ENCODE measurements around the gene CEACAM8.

The CEACAM8 gene

DNA sequence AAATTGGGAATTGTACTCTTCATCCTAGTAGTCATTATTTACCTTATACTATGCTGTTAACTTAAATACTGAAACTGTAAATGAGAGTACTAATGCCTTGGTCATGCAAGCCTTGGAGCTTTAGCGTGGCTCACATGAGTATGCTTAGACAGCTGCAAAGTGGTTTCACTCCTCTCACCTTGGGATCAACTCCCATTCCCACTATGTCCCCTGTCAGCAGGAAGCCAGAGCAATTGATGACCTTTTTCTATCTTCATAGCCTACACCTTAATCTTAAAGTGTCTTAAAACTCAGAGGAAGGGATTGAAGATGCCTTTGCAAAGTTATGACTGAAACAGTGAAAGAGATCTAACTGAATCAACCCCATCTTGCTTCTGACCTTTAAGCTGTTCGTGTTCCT, 33.2 kb upstream of the CEACAM8 start:
- Histone ChIP-seq H3K27me3 (ENCODE audit: insufficient read depth, low read length) (no peaks in the 10 kb centered on the region), H3K4me3 (ENCODE audit: low read depth, low read length, poor library complexity, severe bottlenecking) (no peak overlapping the region), H3F3A (ENCODE audit: insufficient read depth, low read length) (no peaks in the 10 kb centered on the region), H2AFZ (ENCODE audit: low read length) (no peak overlapping the region), H3K4me1 (ENCODE audit: insufficient read depth, low read length, severe bottlenecking) (no peaks in the 10 kb centered on the region), H3K36me3 (ENCODE audit: insufficient read depth, low read length) (no peaks in the 10 kb centered on the region), H3K9ac (ENCODE audit: low read length) (no peak overlapping the region), H3K4me2 (ENCODE audit: low read length) (no peak overlapping the region), H3K79me2 (ENCODE audit: insufficient read depth, low read length) (no peaks in the 10 kb centered on the region), H3K9me2 (ENCODE audit: low read depth, low read length) (no peaks in the 10 kb centered on the region), H3K9me3 (ENCODE audit: low read length) (no peaks in the 10 kb centered on the region), H3K27ac (ENCODE audit: low read depth, low read length, poor library complexity, severe bottlenecking) (no peak overlapping the region), H4K20me1 (ENCODE audit: insufficient read depth, low read length) (no peaks in the 10 kb centered on the region)
- TF ChIP-seq EZH2 (IDR thresholded peaks at IDR 0.05; ENCODE audit: borderline replicate concordance, low read length) (no peak), CTCF (IDR thresholded peaks at IDR 0.05; ENCODE audit: low read length) (no peak)

GRCh38 chr19:42626181-42626580, 31.5 kb upstream of the CEACAM8 start:
- Histone ChIP-seq H2AFZ (ENCODE audit: low read length) (no peak overlapping the region), H3K36me3 (ENCODE audit: insufficient read depth, low read length) (no peaks in the 10 kb centered on the region), H3K9ac (ENCODE audit: low read length) (no peak overlapping the region), H3K27ac (ENCODE audit: low read depth, low read length, poor library complexity, severe bottlenecking) (no peak overlapping the region), H3K27me3 (ENCODE audit: insufficient read depth, low read length) (no peaks in the 10 kb centered on the region), H3K4me2 (ENCODE audit: low read length) (no peak overlapping the region), H3K9me2 (ENCODE audit: low read depth, low read length) (no peaks in the 10 kb centered on the region), H4K20me1 (ENCODE audit: insufficient read depth, low read length) (no peaks in the 10 kb centered on the region), H3K4me1 (ENCODE audit: insufficient read depth, low read length, severe bottlenecking) (no peaks in the 10 kb centered on the region), H3K9me3 (ENCODE audit: low read length) (no peaks in the 10 kb centered on the region), H3K79me2 (ENCODE audit: insufficient read depth, low read length) (no peaks in the 10 kb centered on the region), H3F3A (ENCODE audit: insufficient read depth, low read length) (no peaks in the 10 kb centered on the region), H3K4me3 (ENCODE audit: low read depth, low read length, poor library complexity, severe bottlenecking) (no peak overlapping the region)
- TF ChIP-seq CTCF (IDR thresholded peaks at IDR 0.05; ENCODE audit: low read length), result no peak
- no peak for TF ChIP-seq EZH2 (IDR thresholded peaks at IDR 0.05; ENCODE audit: borderline replicate concordance, low read length)

DNA sequence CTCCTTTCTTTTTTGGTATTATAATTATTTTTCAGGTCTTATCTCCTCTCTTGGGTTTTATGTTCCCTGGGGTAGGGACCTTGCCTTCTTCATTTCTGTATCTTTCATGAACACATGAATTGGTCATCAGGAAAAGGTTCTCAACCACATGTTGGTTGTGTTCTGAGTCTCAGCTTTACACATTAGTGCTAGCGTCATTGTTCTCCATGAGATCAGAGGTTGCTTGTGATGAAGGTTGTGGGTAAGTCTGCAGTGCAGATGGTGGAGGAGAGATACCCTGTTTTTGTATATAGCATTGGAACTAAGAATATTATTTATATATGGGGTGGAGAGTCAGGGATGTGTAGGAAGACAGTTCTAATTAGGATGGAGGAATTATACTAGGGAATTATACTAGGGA, 24.5 kb upstream of the CEACAM8 start:
- Histone ChIP-seq H3K4me1 (ENCODE audit: insufficient read depth, low read length, severe bottlenecking) (no peaks in the 10 kb centered on the region), H3K36me3 (ENCODE audit: insufficient read depth, low read length) (no peaks in the 10 kb centered on the region), H3K27ac (ENCODE audit: low read depth, low read length, poor library complexity, severe bottlenecking) (no peak overlapping the region), H4K20me1 (ENCODE audit: insufficient read depth, low read length) (no peaks in the 10 kb centered on the region), H3K9ac (ENCODE audit: low read length) (no peak overlapping the region), H3K4me2 (ENCODE audit: low read length) (no peak overlapping the region), H3F3A (ENCODE audit: insufficient read depth, low read length) (no peaks in the 10 kb centered on the region), H3K79me2 (ENCODE audit: insufficient read depth, low read length) (no peaks in the 10 kb centered on the region), H2AFZ (ENCODE audit: low read length) (no peak overlapping the region), H3K27me3 (ENCODE audit: insufficient read depth, low read length) (no peaks in the 10 kb centered on the region), H3K9me3 (ENCODE audit: low read length) (no peaks in the 10 kb centered on the region), H3K4me3 (ENCODE audit: low read depth, low read length, poor library complexity, severe bottlenecking) (no peak overlapping the region), H3K9me2 (ENCODE audit: low read depth, low read length) (no peaks in the 10 kb centered on the region)
- TF ChIP-seq CTCF (IDR thresholded peaks at IDR 0.05; ENCODE audit: low read length) (no peak), EZH2 (IDR thresholded peaks at IDR 0.05; ENCODE audit: borderline replicate concordance, low read length) (no peak)
